NCI-H460 (cell line): ENCODE results near the gene HSPA1B. TPM values are rescaled to one million over a fixed set of nuclear protein-coding genes. Genes with fewer than 3 reads are reported as not detected.

Experiments used
- DNase-seq: peaks from one replicate; pipeline ENCODE4 v3.0.0-alpha.2; 2016; ENCODE audit warnings: low read depth; ENCODE audit errors: extremely low read depth
- small RNA-seq, 2 experiments: library from RNA; depleted of rRNA; stranded (forward); fragments of <200 nt; gene quantifications; one replicate each; pipeline ENCODE3, GENCODE V24; 2014
- total RNA-seq: library from RNA; depleted of rRNA; stranded (reverse); fragments of >200 nt; shearing (Covaris generic); gene quantifications from 2 replicates; pipeline ENCODE4 v1.2.3, GENCODE V29; 2014; rRNA removed

Gene HSPA1B
- total RNA-seq, 1 experiment from 2014 or later: 58.3 TPM

GRCh38 chr6:31877125-31877650 lies 49.6 kb downstream of the HSPA1B start:
- no peak for DNase-seq

- DNase-seq: no peak
These were observed 50.2 kb downstream of the HSPA1B start for GRCh38 chr6:31877651-31878161.

- no peak for DNase-seq
These were observed 50.7 kb downstream of the HSPA1B start for GRCh38 chr6:31878222-31878621.

- no peak for DNase-seq
These were observed 51.2 kb downstream of the HSPA1B start, which contains the start of gene SLC44A4 for GRCh38 chr6:31878726-31879125. TSS of gene SLC44A4 (minus strand) at chr6:31878997. CDS start at chr6:31878980, 17 bp downstream.

- no peak for DNase-seq
These were observed 51.6 kb downstream of the HSPA1B start for GRCh38 chr6:31879143-31879542.

Small RNAs within 50 kb of the gene (small RNA-seq; reads per million reads assigned to genes)
- 0 reads per million in 2 experiments for gene RF00019
- 85.7 to 474 reads per million in 2 experiments for gene SNORD48
- gene SNORD52: 0 reads per million in 2 experiments

Other genes starting within 250 kb of the HSPA1B start
- gene LTB, start 245.3 kb upstream of the HSPA1B start, total RNA-seq: not detected in 2 replicates
- gene LST1, start 241.5 kb upstream of the HSPA1B start, total RNA-seq: not detected in 2 replicates
- gene NCR3, start 234.7 kb upstream of the HSPA1B start, total RNA-seq: not detected in 2 replicates
- not detected in 2 replicates for gene AIF1, start 212.5 kb upstream of the HSPA1B start, total RNA-seq
- 68.9 and 72.2 TPM in 2 replicates for gene PRRC2A, start 207.0 kb upstream of the HSPA1B start, total RNA-seq
- gene BAG6, start 175.1 kb upstream of the HSPA1B start, total RNA-seq: 113 and 133 TPM in 2 replicates
- 2.4 and 2.8 TPM in 2 replicates for gene APOM, start 171.8 kb upstream of the HSPA1B start, total RNA-seq
- gene C6orf47, start 167.0 kb upstream of the HSPA1B start, total RNA-seq: 10.1 and 10.9 TPM in 2 replicates
- gene GPANK1, start 162.7 kb upstream of the HSPA1B start, total RNA-seq: 11.6 and 11.7 TPM in 2 replicates
- gene CSNK2B, start 161.7 kb upstream of the HSPA1B start, total RNA-seq: 110 and 131 TPM in 2 replicates
- 1.9 and 2.8 TPM in 2 replicates for gene LY6G5B, start 157.8 kb upstream of the HSPA1B start, total RNA-seq
- 0.95 and 1.3 TPM in 2 replicates for gene LY6G5C, start 146.7 kb upstream of the HSPA1B start, total RNA-seq
- 40.5 and 55.7 TPM in 2 replicates for gene ABHD16A, start 124.4 kb upstream of the HSPA1B start, total RNA-seq
- gene LY6G6F, start 120.9 kb upstream of the HSPA1B start, total RNA-seq: not detected in 2 replicates
- gene LY6G6D, start 112.4 kb upstream of the HSPA1B start, total RNA-seq: not detected in 2 replicates
- not detected in 2 replicates for gene LY6G6C, start 106.0 kb upstream of the HSPA1B start, total RNA-seq
- not detected in 2 replicates for gene MPIG6B, start 104.4 kb upstream of the HSPA1B start, total RNA-seq
- 16.4 and 19.1 TPM in 2 replicates for gene DDAH2, start 98.4 kb upstream of the HSPA1B start, total RNA-seq
- gene CLIC1, start 91.2 kb upstream of the HSPA1B start, total RNA-seq: 376 and 448 TPM in 2 replicates
- 18.6 and 19.8 TPM in 2 replicates for gene MSH5, start 87.7 kb upstream of the HSPA1B start, total RNA-seq
- gene SAPCD1, start 65.1 kb upstream of the HSPA1B start, total RNA-seq: 2.8 and 4.7 TPM in 2 replicates
- gene VWA7, start 50.4 kb upstream of the HSPA1B start, total RNA-seq: 0.47 and 0.81 TPM in 2 replicates
- 42.1 and 46.7 TPM in 2 replicates for gene VARS1, start 32.0 kb upstream of the HSPA1B start, total RNA-seq
- gene LSM2, start 20.8 kb upstream of the HSPA1B start, total RNA-seq: 62.6 and 64.3 TPM in 2 replicates
- 0.82 and 1.0 TPM in 2 replicates for gene HSPA1L, start 12.5 kb upstream of the HSPA1B start, total RNA-seq
- gene HSPA1A, start 12.2 kb upstream of the HSPA1B start, total RNA-seq: 43.3 and 46.7 TPM in 2 replicates
- gene NEU1, start 35.1 kb downstream of the HSPA1B start, total RNA-seq: 24.6 and 25.2 TPM in 2 replicates
- gene SLC44A4, start 51.3 kb downstream of the HSPA1B start, total RNA-seq: 0.07 TPM in 1 of 2 replicates, not detected in the other
- 19.3 and 19.9 TPM in 2 replicates for gene EHMT2, start 70.0 kb downstream of the HSPA1B start, total RNA-seq
- gene ZBTB12, start 74.3 kb downstream of the HSPA1B start, total RNA-seq: 1.8 and 2.8 TPM in 2 replicates
- gene C2, start 100.0 kb downstream of the HSPA1B start, total RNA-seq: 0.20 and 0.69 TPM in 2 replicates
- not detected in 2 replicates for gene CFB, start 118.4 kb downstream of the HSPA1B start, total RNA-seq
- gene NELFE, start 131.2 kb downstream of the HSPA1B start, total RNA-seq: 105 and 108 TPM in 2 replicates
- 22.1 and 24.1 TPM in 2 replicates for gene SKIC2, start 131.4 kb downstream of the HSPA1B start, total RNA-seq
- 19.4 and 21.1 TPM in 2 replicates for gene DXO, start 144.4 kb downstream of the HSPA1B start, total RNA-seq
- gene C4A, start 154.3 kb downstream of the HSPA1B start, total RNA-seq: 0.42 and 0.81 TPM in 2 replicates
- gene C4B, start 187.1 kb downstream of the HSPA1B start, total RNA-seq: 0.69 and 0.87 TPM in 2 replicates
- gene CYP21A2, start 210.7 kb downstream of the HSPA1B start, total RNA-seq: not detected in 2 replicates